MCF 10A (cell line): ENCODE results near the gene MLLT11. TPM values are rescaled to one million over a fixed set of nuclear protein-coding genes. Genes with fewer than 3 reads are reported as not detected.
A peak's percentile ranks its signal among the peaks of the same experiment; 100 is the strongest.

Experiments
- BruUV-seq: library from RNA; stranded (reverse); fragments of 400-500 nt; replicated peaks from 2 replicates; lab custom pipeline; 2021; lab: Mats Ljungman, UMichigan
- CTCF ChIA-PET: fragments of 300-600 bp; sonication (Branson Sonifier 250); formaldehyde crosslinking; extraction: SDS; loops from one replicate; lab custom pipeline; 2021; ENCODE audit warnings: antibody characterized with exemption, inconsistent platforms; lab: Yijun Ruan, JAX
- POLR2A ChIA-PET: fragments of 300-600, 350-650 bp; sonication (Branson Sonifier 250); formaldehyde crosslinking; extraction: SDS; loops from one replicate; lab custom pipeline; 2020; ENCODE audit warnings: antibody characterized with exemption, inconsistent platforms; lab: Yijun Ruan, JAX
- DNase-seq: peaks from one replicate; pipeline ENCODE4 v3.0.0-alpha.2; 2018; ENCODE audit not compliant: unreplicated experiment
- H3K27ac Mint-ChIP-seq: one replicate; pipeline ENCODE4 v1.8.0; 2022; ENCODE audit warnings: mild to moderate bottlenecking, low read depth, mixed read lengths; ENCODE audit not compliant: unreplicated experiment
- H3K27me3 Mint-ChIP-seq: one replicate; pipeline ENCODE4 v1.8.0; 2022; ENCODE audit warnings: mixed read lengths; ENCODE audit not compliant: insufficient read depth, unreplicated experiment
- H3K36me3 Mint-ChIP-seq: one replicate; pipeline ENCODE4 v1.8.0; 2022; ENCODE audit warnings: mild to moderate bottlenecking, moderate library complexity, mixed read lengths; ENCODE audit not compliant: insufficient read depth, unreplicated experiment
- H3K4me1 Mint-ChIP-seq: one replicate; pipeline ENCODE4 v1.8.0; 2022; ENCODE audit warnings: mixed read lengths; ENCODE audit not compliant: insufficient read depth, unreplicated experiment
- H3K4me3 Mint-ChIP-seq: one replicate; pipeline ENCODE4 v1.8.0; 2022; ENCODE audit warnings: mild to moderate bottlenecking, moderate library complexity, mixed read lengths; ENCODE audit not compliant: unreplicated experiment
- H3K9me3 Mint-ChIP-seq: one replicate; pipeline ENCODE4 v1.8.0; 2022; ENCODE audit warnings: mixed read lengths; ENCODE audit not compliant: unreplicated experiment
- intact Hi-C: fragments of 100-400 bp; cut with micrococcal nuclease; formaldehyde crosslinking; loops from 2 replicates; pipeline ENCODE4 v1.14.1; 2022
- total RNA-seq: library from RNA; stranded (reverse); gene quantifications from 2 replicates; pipeline ENCODE4 v1.2.3, GENCODE V29; 2022
- TF ChIP-seq, protein P1 (sequence below): fragments of 200-600 bp; IDR thresholded peaks from one replicate; pipeline ENCODE4 v1.8.0; 2022; ENCODE audit warnings: antibody characterized with exemption, mild to moderate bottlenecking; ENCODE audit not compliant: unreplicated experiment

Gene MLLT11
- total RNA-seq, 1 experiment from 2014 or later: 0.86 TPM

DNA sequence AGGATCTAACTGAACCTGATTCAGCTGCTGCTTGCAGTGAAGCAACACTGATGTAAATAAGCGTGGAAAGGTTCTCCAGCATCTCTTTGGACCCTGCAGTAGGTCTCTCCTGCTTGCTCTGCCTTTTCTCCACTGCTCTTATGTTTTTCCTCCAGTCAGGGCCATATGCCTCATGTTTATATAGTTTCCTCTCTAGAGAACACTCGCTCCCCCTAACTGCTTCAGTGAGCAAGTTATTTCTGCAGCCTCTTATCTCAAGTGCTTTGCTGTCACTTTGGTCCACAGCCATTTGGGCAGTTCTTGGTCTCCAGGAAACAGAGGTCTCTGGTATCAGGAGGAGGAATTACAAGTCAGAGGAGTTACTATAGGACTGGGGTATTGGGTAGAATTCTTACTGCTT is 46.7 kb upstream of the MLLT11 start:
- POLR2A ChIA-PET: no interaction called here
- Mint-ChIP-seq H3K36me3 (peaks cover 32% of the 10 kb centered on the region), H3K4me1 (peaks cover 7% of the 10 kb centered on the region), H3K27ac (no peak overlapping the region), H3K9me3 (no peaks in the 10 kb centered on the region), H3K4me3 (no peak overlapping the region), H3K27me3 (no peaks in the 10 kb centered on the region)
- intact Hi-C loops: no loop called here
- CTCF ChIA-PET: interaction anchor here (0.6 kb wide), 1 partner anchor 51 kb away, joined by 3 read pairs; no protein-coding TSS in a partner anchor
- no peak for DNase-seq
- TF ChIP-seq, protein P1, sequence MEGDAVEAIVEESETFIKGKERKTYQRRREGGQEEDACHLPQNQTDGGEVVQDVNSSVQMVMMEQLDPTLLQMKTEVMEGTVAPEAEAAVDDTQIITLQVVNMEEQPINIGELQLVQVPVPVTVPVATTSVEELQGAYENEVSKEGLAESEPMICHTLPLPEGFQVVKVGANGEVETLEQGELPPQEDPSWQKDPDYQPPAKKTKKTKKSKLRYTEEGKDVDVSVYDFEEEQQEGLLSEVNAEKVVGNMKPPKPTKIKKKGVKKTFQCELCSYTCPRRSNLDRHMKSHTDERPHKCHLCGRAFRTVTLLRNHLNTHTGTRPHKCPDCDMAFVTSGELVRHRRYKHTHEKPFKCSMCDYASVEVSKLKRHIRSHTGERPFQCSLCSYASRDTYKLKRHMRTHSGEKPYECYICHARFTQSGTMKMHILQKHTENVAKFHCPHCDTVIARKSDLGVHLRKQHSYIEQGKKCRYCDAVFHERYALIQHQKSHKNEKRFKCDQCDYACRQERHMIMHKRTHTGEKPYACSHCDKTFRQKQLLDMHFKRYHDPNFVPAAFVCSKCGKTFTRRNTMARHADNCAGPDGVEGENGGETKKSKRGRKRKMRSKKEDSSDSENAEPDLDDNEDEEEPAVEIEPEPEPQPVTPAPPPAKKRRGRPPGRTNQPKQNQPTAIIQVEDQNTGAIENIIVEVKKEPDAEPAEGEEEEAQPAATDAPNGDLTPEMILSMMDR: no peak
- BruUV-seq: no TSS peak

DNA sequence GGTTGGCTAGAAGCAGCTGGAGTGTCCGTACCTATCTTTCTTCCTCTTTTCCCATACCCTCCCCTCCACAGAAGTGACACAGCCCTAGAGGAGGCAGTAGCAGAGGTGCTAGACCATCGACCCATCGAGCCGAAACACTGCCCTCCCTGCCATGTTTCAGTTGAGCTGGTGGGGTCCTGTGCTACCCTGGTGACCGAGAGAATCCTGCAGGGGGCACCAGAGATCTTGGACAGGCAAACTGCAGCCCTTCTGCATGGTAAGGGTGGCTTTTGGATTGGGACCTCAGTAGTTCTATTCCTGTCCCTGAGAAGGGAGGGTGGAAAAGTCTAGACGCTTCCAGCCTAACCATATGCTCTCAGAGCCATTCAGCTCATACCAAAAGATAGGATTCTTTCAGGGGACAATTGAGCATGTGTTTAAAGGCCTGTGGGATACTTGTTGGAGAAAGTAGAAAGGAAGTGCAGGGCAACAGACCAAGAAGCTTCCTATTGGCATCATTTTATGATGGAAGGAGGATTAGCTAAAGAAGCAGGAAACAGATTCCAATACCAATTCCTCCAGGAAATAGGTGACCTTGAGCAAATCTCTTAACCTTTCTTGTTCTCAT is 35.6 kb upstream of the MLLT11 start:
- no peaks in the 10 kb centered on the region for H3K27me3 Mint-ChIP-seq
- H3K27ac Mint-ChIP-seq: no peak overlapping the region
- no TSS peak for BruUV-seq
- peaks cover 75% of the 10 kb centered on the region for H3K36me3 Mint-ChIP-seq
- CTCF ChIA-PET: interaction anchor here (0.6 to 3.6 kb wide), 32 partner anchors 10 to 601 kb away, joined by 3 to 29 read pairs (median 5); partner anchors contain the start of genes BNIPL, CDC42SE1, MINDY1 and MLLT11
- TF ChIP-seq, protein P1: peak; percentile 83
- no peak overlapping the region for H3K4me3 Mint-ChIP-seq
- POLR2A ChIA-PET: interaction anchor here (1.0 to 1.9 kb wide), 4 partner anchors 10 to 35 kb away, joined by 4 to 6 read pairs (median 5); partner anchors contain the start of genes CDC42SE1, MINDY1 and MLLT11
- no peaks in the 10 kb centered on the region for H3K4me1 Mint-ChIP-seq
- no peaks in the 10 kb centered on the region for H3K9me3 Mint-ChIP-seq
- peak; percentile 75 for DNase-seq
- intact Hi-C loops: loop anchor here (1.0 to 2.0 kb wide), 3 partner anchors 35 to 132 kb away; partner anchors contain the start of genes CDC42SE1, GABPB2 and TNFAIP8L2

- Mint-ChIP-seq H3K27ac (no peak overlapping the region), H3K27me3 (no peaks in the 10 kb centered on the region), H3K9me3 (no peaks in the 10 kb centered on the region), H3K36me3 (peaks cover 84% of the 10 kb centered on the region), H3K4me1 (no peaks in the 10 kb centered on the region), H3K4me3 (no peak overlapping the region)
- DNase-seq: no peak
- intact Hi-C loops: no loop called here
- POLR2A ChIA-PET: interaction anchor here (1.1 to 1.2 kb wide), 2 partner anchors 33 to 36 kb away, joined by 3 to 4 read pairs; partner anchors contain the start of gene CDC42SE1
- CTCF ChIA-PET: interaction anchor here (0.6 to 3.6 kb wide), 9 partner anchors 12 to 102 kb away, joined by 3 to 29 read pairs (median 5); partner anchors contain the start of genes BNIPL, C1orf56 and CDC42SE1
- TF ChIP-seq, protein P1: no peak
- no TSS peak for BruUV-seq
Observed at GRCh38 chr1:151026460-151026859, 33.7 kb upstream of the MLLT11 start.

DNA sequence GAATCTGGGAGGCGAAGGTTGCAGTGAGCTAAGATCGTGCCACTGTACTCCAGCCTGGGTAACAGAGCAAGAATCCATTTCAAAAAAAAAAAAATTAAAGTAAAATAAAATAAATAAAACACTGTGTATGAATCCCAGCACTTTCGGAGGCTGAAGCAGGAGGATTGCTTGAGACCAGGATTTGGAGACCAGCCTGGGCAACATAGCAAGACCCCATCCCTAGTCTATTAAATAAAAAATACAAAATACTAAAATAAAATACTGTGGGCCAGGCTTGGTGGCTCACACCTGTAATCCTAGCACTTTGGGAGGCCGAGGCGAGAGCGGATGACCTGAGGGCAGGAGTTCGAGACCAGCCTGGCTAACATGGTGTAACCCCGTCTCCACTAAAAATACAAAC is 28.0 kb upstream of the MLLT11 start:
- POLR2A ChIA-PET: interaction anchor here (0.6 to 1.4 kb wide), 2 partner anchors 16 to 21 kb away, joined by 6 to 8 read pairs; partner anchors contain the start of gene C1orf56
- Mint-ChIP-seq H3K9me3 (no peaks in the 10 kb centered on the region), H3K4me3 (no peak overlapping the region), H3K27me3 (no peaks in the 10 kb centered on the region), H3K27ac (no peak overlapping the region), H3K36me3 (peaks cover 64% of the 10 kb centered on the region), H3K4me1 (peaks cover 5% of the 10 kb centered on the region)
- TF ChIP-seq, protein P1: no peak
- BruUV-seq: no TSS peak
- no peak for DNase-seq
- intact Hi-C loops: no loop called here
- CTCF ChIA-PET: interaction anchor here (0.5 to 1.5 kb wide), 7 partner anchors 11 to 552 kb away, joined by 3 to 7 read pairs (median 4); no protein-coding TSS in a partner anchor
